HG03064 (cell line): ENCODE results near the gene VEGFC.

Source experiments
- ATAC-seq: cut with Tn5 transposase; IDR thresholded peaks from one replicate; pipeline ENCODE4 v1.9.1; 2021; ENCODE audit warnings: low read depth; ENCODE audit not compliant: unreplicated experiment

Gene VEGFC

GRCh38 chr4:176709417-176709816, 83.3 kb downstream of the VEGFC start:
- ATAC-seq = no peak

- ATAC-seq = no peak
These were observed 83.9 kb downstream of the VEGFC start for GRCh38 chr4:176708771-176709311.

GRCh38 chr4:176690716-176691115, 102.0 kb downstream of the VEGFC start:
- no peak for ATAC-seq

- no peak for ATAC-seq
These were observed 112.0 kb downstream of the VEGFC start for GRCh38 chr4:176680668-176681180.

GRCh38 chr4:176676901-176677300, 115.8 kb downstream of the VEGFC start:
- ATAC-seq = no peak

- no peak for ATAC-seq
These were observed 116.9 kb downstream of the VEGFC start for GRCh38 chr4:176675810-176676209.

- no peak for ATAC-seq
These were observed 121.2 kb downstream of the VEGFC start for GRCh38 chr4:176671532-176671931.

GRCh38 chr4:176668324-176668723, 124.4 kb downstream of the VEGFC start:
- ATAC-seq = no peak

GRCh38 chr4:176664964-176665363, 127.8 kb downstream of the VEGFC start:
- no peak for ATAC-seq

GRCh38 chr4:176660561-176660960, 132.2 kb downstream of the VEGFC start:
- no peak for ATAC-seq

GRCh38 chr4:176656108-176656507, 136.6 kb downstream of the VEGFC start:
- no peak for ATAC-seq

- no peak for ATAC-seq
These were observed 138.0 kb downstream of the VEGFC start for GRCh38 chr4:176654565-176655216.

GRCh38 chr4:176653401-176654220, 139.1 kb downstream of the VEGFC start:
- ATAC-seq = no peak

GRCh38 chr4:176646311-176646710, 146.4 kb downstream of the VEGFC start:
- ATAC-seq = no peak

- ATAC-seq = no peak
These were observed 147.3 kb downstream of the VEGFC start for GRCh38 chr4:176645246-176645960.

- no peak for ATAC-seq
These were observed 150.2 kb downstream of the VEGFC start for GRCh38 chr4:176642472-176642871.

GRCh38 chr4:176641237-176641636, 151.5 kb downstream of the VEGFC start:
- no peak for ATAC-seq

GRCh38 chr4:176638992-176639391, 153.7 kb downstream of the VEGFC start:
- no peak for ATAC-seq

GRCh38 chr4:176636292-176636691, 156.4 kb downstream of the VEGFC start:
- no peak for ATAC-seq

- no peak for ATAC-seq
These were observed 157.1 kb downstream of the VEGFC start for GRCh38 chr4:176635372-176636261.
